HuH-7.5 (cell line): ENCODE results near the gene TRIM41.
"Not testable (repeated sequence)": the region's sequence is repeated elsewhere in the genome, so short reads cannot be mapped to it uniquely, and the experiment has no call there.

Source experiments
- DNase-seq: peaks from one replicate; pipeline ENCODE4 v3.0.0; 2011; ENCODE audit warnings: low spot score

The TRIM41 gene

DNA sequence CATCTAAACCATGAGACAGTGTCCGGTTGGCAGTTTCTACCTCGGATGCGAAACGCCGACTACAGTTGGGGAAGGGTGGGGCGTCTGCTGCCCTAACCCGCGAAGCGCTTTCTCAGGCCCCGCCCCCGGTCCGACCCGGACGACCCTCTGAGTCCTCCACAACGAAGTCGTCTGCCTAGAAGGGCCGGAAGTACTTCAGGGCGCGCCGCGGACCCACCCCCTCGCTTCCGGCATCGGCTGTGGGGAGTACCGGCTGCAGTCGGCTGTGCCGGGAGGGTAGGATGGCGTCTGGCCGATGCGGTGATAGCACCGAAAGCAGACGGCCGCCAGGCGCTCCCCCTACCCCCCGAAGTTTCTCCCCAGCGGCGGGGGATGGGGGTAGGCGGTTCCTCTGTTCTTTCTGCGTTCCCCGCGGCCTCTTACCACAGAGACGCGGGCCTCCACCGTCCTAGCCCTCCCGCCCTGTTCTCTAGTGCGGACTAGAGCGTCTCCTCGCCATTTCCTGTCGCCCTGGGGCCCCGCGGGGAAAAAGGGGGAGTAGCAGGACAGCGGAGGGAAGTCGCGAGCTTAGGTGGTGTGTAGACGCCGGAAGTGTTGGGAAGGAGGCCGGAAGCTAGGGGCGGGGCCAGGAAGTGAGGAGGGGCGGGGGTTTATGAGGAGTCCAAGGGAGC, at the start of gene TRIM41:
Gene TRIM41, plus strand, starts transcription at position 224 of the 671 bp plus-strand sequence. CDS start 719 bp downstream, outside the sequence.
- DNase-seq = peak; percentile 88

DNA sequence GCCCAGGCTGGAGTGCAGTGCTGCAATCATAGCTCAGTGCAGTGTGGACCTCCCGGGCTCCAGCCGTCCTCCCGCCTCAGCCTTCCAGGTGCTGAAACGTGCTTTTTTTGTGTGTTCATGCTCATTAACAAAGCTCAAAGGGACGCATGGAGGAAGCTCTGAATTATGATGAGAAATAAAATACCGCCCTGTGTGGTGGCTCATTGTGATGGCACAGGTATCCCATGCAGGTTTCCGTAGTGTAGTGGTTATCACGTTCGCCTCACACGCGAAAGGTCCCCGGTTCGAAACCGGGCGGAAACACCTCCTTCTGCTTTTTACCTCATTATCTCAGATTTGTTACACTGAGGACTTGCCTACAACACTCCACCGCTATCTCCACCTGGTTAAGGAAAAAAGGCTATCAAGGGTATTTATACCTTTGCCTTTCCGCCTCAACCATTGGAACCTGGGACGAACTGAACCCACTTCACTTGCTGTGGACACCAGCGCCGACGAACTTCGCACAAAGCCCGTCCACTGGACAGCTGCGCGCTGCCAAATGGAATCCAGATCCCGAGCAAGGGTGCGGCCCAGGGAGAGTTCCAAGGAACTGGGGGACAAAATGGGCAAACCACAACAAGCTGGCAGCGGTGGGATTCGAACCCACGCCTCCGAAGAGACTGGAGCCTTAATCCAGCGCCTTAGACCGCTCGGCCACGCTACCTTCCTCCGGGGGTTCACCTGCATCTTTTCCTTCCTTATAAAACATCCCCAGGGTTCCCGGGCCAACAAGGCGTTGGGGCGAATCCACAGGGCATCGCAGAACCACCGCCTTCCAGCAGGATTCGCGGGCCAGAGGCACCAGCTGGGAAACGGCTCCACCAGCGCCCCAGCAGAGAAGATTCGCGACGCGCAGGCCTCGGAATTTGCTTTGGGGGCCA, 49.4 kb upstream of the TRIM41 start:
- peak; percentile 56 for DNase-seq

DNA sequence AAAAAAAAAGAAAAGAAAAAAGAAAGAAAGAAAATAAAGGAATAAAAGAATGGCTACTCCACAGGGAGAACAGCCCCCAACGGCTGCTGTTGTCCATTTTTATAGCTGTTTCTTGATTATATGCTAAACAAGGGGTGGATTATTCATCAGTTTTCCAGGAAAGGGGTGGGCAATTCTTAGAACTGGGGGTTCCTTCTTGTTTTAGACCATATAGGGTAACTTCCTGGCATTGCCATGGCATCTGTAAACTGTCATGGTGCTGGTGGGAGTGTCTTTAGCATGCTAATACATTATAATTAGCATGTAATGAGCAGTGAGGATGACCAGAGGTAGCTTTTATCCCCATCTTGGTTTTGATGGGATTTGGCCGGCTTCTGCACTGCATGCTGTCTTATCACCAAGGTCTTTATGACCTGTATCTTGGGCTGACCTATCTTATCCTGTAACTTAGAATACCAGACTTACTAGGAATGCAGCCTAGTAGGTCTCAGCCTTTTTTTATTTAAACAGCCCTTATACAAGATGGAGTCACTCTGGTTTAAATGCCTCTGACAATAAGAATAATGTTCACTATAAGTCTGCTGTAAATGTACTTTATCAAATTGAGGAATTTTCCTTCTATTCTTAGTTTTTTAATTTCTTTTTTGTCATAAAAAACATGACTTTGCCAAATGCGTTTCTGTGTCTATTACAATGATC, 46.7 kb upstream of the TRIM41 start:
- no peak for DNase-seq

DNA sequence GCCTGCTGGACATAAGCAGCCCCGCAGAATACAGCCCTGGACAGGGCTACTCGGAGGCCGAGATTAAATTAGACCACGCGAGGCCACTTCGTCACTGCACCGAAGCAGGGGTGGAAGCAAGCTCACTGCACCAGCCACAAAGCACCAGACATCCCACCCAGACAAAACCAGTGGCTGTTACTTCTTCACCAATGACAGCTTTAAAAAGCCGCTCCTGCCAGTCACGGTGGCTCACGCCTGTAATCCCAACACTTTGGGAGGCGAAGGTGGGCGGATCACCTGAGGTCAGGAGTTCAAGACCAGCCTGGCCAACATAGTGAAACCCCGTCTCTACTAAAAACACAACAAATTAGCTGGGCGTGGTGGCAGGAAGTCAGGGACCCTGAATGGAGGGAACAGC, 45.5 kb upstream of the TRIM41 start:
- DNase-seq = not testable (repeated sequence)

DNA sequence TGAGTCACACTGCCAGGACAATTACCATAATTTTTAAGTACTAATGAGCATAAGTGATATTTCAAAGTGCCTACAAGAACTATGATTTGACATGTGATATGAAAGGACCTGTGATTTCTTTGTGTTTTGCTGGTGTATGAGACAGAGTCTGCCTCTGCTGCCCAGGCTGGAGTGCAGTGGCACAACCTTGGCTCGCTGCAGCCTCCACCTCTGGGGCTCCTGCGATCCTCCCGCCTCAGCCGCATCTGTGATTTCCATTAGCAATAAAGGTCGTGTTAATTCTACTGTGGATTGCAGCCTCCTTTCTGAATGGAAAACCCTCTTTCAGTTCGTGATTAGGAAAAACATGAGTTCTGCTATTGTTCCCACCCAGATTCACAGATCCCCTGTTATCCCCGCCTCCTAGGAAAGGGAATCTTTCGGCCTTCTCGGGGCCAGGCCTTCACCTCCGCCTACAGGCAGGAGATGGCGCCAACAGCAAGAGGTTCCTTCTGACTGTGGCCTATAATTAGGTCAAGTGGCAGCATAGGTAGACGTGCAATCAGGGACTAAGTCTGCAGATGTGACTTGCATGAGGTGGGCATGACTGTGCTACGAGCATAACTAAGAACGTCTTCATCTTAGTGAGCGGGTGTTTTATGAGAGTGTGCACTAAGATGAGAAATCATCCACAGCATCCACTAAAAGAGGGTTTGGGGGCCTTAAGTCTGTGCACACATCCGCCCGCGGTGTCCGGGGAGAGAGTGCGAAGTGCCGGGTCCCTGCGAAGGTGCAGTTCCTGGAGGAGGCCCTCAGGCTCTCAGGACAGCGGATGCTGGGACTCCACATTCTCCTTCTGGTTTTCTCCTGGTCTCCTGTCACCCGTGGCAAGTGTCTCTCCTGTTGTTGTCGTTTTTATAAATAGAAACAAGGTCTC, 41.2 kb upstream of the TRIM41 start:
- peak; percentile 51 for DNase-seq

DNA sequence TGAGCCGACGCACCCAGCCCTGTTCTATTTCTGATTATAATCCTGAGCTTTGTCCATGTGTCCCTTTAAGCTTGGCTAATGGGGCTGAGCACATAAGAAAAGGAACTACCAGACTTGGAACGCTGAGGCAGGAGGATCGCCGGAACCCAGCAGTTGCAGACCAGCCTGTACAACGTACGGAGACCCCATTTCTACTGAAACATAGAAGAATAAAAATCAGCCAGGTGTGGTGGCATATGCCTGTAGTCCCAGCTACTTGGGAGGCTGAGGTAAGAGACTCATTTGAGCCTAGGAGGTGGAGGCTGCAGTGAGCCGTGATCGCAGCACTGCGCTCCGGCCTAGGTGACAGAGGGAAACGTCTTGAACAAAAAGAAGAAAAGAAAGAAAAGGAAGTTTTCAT, 40.4 kb upstream of the TRIM41 start:
- DNase-seq = no peak

DNA sequence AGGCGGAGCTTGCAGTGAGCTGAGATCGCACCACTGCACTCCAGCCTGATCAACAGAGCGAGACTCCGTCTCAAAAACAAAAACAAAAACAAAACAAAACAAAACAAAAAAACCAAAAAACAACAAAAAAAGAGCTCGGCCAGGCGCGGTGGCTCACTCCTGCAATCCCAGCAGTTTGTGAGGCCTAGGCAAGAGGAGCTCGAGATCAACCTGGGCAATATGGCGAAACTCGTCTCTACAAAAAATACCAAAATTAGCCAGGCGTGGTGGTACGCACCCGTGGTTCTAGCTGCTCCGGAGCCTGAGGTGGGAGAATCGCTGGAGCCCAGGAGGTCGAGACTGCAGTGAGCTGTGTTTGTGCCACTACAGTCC, 38.2 kb upstream of the TRIM41 start:
- no peak for DNase-seq

DNA sequence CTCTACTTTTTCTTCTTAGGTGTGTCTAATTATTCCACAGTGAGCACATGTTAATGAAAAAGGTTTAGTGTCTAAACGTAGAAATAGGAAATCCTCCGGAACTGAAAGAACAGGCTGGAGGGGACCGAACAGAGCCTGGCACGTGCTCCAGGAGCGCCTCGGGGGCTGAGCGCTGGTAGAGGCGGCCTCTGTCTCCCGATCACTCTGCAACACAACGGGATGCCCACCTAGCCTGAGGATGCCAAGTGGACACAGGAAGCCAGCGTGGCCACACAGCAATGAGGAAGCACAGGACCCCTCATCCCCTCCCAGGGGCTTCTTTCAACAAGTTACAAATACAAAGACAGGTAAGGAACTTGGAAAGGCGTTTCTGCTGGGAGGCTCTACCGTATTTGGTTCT, 37.5 kb upstream of the TRIM41 start:
- DNase-seq = no peak

DNA sequence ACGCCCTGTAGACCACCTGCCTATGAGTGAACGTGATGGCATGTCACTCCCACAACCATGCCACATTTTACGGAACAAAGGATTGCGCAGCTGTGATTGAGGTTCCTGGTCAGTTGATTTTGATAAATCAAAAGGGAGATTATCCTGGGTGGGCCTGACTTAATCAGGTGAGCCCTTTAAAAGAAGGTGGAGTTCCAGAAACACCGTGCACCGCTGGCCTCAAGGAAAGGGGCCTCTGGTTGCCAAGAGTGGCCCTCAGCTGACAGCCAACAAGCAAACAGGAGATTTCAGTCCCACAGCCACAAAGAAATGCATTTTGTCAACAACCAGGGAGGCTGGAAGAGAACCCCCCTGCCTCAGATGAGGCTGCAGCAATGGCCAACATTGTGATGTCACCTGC, 37.1 kb upstream of the TRIM41 start:
- DNase-seq = no peak

DNA sequence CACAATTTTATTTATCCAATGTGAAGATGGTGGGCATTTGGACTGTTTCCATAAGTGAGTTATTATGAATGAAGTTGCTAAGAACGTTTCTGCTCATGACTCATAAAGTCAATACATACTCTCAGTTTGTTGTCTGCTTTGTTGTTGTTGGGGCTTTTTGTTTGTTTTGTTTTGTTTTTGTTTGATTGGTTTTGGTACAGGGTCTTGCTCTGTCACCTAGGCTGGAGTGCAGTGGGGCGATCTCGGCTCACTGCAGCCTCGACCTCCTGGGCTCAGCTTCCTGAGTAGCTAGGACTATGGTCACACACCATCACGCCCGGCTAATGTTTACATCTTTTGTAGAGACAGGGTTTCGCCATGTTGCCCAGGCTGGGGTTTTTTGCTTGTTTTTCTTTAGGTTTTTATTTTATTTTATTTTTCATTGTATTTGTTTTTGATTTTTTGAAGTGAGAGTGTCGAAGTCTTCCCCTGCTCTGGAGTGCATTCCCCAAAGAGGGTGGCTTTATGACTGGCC, 36.0 kb upstream of the TRIM41 start:
- no peak for DNase-seq

DNA sequence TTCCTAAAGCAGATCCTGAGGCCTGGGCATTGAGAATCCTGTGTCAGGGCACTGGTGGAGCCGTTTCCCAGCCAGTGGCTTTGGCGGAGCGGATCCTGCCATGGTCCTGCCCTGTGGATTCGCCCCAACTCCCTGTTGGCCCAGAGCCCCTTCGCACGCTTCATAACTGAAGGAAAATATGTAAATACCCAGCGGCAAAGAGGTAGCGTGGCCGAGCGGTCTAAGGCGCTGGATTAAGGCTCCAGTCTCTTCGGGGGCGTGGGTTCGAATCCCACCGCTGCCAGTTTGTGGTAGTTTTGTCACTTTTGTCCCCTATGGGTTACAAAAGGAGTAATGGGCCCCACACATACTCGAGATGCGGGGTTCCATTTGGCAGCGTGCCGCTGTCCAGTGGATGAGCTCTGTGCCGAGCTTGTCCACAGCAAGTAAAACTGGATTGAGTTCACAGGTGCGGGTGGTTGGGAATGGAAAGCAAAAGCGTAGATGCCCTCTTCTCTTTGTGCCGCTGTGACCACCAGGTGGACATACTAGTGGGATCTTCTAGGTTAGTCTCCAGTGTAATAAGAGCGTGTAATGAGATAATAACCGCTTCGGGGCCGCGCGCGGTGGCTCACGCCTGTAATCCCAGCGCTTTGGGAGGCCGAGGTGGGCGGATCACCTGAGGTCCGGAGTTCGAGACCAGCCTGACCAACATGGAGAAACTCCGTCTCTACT, 35.4 kb upstream of the TRIM41 start:
- peak; percentile 69 for DNase-seq

DNA sequence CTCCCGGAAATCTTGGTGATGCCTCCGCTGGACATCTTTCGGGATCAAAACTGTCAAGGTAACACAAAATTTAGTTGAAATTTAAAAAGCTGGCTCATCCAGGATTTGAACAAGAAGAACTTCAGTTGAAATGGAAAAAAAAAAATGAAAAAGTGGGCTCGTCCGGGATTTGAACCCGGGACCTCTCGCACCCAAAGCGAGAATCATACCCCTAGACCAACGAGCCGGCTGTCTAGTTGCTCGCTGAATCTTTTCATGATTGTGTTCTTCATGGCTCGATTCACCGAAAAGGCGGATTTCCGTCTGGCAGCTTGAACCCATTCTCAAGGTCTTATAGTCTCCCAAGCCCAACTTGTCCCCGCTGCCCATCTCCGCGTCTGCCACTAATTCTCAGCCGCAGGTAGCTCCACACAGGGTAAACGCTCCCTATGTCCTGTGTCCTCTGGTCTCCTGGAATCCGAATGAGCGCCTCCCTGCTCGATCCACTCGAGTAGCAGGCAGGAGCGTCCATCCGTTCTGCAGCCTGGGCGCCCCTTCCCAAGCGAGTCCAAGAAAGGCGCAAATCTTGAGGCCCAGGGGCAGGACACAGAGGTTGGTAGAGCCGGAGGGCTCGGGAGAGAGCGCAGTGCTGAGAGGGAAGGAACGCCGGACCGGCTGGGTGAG, 34.2 kb upstream of the TRIM41 start:
- DNase-seq = no peak

DNA sequence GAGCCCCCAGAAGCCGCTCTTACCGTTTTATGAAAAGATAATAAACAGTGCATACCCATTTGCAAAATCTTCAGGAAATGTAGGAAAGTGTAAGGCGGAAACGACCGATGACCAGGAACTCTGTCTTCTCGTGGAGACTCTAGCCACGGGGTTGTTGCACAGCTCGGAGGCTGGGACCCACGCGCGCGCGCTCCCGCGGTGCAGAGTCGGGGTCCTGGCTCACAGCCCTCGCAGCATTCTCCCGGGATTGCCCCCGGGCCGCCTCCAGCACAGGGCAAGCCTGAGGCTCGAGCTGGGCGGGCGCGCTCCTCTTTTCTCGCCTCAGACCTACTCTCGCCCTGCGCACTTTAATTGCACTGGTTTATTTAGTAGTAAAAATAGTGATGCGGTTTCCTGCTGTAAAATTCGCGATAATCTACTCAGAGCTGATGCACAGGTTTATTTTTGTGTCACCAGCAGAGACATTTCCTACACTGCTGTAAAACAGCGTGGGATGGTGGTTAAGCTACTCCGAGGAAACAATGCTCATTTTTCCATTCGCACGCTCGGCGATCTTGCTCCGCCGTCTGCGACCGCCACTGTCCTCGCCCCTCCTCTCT, 33.6 kb upstream of the TRIM41 start:
- no peak for DNase-seq

DNA sequence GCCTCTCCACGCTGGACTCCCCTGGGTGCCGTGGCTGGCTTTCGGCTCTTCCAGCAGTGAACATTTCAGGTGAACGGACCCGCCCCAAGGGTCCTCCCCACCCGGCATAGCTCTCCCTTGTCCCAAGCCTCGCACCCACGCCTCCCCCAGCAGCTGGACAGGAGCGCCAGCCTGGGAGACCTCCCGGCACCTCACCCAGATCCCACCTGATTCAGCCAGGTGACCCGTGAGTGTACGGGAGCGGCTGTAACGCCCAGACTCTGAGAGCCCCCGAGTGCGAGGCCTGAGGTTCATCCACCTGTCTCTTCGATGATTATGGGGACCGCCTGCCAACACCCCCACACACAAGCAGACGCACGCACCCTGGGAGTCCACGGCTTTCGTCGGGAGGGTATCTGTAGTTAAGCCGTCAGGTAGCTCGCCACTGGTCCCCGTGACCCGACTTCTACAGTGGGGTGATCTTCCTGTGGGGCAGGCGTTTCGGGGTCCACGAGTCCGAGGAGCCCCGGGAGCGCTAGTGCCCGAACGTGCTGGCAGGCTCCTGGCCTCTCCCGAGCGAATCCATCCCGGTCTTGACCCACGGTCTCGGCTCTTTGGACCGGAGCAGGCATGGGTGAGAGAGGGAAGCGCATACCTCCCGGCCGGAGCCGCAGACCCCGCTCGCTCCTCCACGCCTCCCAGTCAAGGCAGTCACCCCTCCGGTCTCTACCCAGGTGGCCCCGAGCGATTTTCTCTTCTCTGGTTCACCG, 32.9 kb upstream of the TRIM41 start:
- no peak for DNase-seq

DNA sequence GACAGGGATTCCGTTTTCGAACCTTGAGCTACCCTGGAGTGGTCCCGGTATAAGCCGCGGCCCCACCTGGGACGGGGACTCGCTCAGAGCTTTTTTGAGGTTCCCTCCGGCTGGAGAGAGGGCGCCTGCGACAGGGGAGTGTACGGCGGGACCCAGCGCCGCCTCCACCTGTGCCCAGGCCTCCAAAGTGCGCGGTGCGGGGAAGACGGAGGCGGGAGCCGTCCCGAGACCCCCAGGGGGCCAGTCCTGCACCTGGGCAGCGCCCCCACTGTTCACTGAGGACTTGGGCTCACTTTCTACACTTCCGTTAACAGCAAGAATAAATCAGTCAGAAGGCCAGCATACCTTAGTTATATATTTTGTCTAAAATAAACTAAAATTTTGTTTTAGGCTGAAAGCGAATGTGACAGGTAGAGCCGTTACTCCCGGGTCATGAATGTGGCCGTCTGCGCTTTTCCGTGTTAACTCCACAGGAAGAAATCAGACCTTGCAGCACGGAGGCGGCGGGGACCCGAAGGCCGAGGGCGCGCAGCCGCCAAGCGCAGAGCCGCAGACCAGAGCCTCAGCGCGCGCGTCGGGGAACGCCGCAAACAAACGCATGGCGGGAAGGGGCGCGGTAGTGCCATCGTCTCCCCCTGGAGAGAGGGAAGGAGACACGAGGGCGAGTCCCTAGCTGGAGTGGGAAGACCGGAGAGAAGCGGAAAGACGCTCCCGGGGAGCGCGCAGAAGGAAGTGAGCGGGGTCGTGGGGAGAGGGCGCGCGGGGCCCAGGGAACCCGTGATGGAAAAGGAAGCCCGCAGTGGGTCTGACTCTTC, 32.2 kb upstream of the TRIM41 start:
- DNase-seq = no peak

DNA sequence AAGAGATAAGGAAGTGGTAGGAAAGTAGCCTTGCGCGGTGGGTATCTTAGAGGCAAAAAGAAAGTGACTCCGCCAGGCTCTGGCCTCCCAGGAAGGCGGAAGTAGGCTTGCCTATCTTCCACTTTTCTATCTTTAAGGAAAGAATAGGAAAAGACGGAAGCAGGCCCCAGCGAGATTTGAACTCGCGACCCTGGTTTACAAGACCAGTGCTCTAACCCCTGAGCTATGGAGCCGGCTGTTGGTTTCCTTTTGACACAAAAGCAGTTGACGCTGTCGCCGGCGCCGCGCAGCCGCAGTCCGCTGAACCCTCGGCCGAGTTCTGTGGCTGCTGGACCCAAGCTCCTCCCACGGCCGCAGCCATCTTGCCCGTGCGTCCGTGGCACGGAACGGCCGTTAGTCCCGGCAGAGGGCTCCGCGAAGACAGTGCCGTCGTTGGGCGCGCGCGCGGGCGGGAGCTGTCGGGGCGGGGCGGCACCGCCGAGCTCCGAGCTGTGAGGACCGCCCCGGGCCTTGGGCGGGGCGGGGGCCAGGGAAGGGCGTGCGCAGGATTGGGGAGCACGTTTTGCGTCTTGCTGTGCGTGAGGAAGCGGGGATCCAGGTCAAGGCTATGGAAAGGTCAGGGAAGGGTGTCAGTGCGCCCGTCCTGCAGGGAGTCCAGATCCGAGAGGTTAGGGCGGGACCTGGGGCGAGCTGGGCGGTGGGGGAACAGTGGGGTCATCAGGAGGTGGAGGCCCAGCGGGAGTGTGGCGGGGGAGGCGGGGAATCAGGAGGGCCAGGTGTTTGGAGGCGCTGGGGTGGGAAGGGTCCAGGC, 31.4 kb upstream of the TRIM41 start:
- peak; percentile 85 for DNase-seq

DNA sequence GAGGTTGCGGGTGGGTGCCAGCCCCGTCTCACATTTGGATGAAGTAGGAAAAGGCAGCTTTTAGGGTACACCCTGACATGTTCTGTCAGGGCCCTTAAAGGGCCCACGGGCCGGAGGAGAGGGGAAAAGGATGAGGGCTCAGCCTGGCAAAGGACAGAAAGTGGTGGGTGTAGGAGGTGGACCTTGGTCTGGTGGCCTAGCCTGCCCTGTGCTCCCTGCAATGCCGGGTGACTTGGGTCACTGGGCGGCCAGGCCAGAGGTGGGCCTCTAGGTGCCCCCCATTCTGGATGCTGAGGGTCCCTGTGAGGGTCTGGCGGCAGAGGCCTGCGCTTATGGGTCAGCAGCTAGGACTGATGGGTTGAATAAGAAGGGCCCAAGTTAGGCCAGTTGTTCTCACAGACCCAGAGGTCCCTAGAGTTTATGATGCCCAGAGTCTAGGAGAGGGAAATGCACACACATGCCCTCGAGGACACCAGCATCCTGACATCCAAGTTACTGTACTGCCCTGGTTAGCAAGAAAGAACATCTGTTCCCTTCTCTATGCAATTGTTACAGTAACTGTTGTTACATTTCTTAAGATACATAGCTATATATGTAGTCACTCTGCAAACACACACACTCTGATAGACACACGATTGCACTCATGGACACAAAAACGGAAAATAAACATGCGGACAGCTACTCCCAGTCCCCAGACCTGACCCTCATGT, 30.6 kb upstream of the TRIM41 start:
- no peak for DNase-seq
